ENCODE data around the gene PROC.

- no peak for TF ChIP-seq CTCF (IDR thresholded peaks at IDR 0.05)
- TF ChIP-seq POLR2AphosphoS5 (IDR thresholded peaks at IDR 0.05) = no peak
Measured at GRCh38 chr2:127419112-127419430, 844 bp downstream of the PROC start.
